ENCODE data around the gene GDF10. TPM values are rescaled to one million over a fixed set of nuclear protein-coding genes. Genes with fewer than 3 reads are reported as not detected.
A peak's percentile ranks its signal among the peaks of the same experiment; 100 is the strongest.

Gene GDF10
- total and polyA plus RNA-seq, 2 donors (not counting 1 experiment from before 2014, with no cell fraction given), result not detected

DNA sequence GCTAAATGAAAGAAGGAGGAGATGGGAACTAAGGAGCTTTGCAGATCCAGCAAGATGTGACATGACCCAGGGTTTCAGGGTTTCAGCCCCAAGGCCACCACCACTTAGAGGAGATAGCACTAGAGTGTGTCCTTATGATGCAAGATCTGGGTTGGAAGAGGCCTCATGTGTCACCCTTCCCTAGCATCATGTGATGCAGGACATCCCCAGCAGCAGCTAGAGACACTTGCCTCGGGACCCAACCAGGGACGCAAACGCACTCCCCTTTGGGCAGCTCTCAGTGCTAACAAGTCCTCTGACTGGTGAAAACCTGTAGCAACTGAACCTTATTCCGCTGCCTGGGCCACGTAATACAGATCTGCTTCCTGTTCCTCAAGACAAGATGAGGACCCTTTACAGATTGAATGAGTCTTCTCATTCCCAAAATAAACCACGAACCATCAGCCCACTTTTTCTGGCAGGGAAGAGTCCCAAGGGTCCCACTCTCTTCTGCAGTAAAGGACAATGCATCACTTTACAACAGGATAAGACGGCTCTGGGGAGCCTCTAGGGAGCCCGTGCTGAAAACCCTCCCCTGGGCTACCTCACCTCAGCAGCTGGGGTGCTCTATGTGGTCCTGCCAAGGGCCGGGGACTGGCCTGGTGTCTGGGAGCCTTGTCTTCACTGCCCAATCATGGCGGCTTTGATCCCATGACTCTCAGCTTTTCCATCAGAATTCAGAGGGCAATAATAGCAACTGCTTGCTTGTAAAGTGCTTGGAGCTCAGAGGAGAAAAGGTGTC, 44.8 kb upstream of the GDF10 start:
- Histone ChIP-seq H3K4me2 (replicated peaks; ENCODE audit: low read depth, low read length, poor library complexity, severe bottlenecking) (no peak overlapping the region), H3K27me3 (replicated peaks in 1 of 4; ENCODE audit: control extremely low read depth in 1 of 4, control insufficient read depth in 3 of 4, insufficient read depth in 4 of 4, low read length in 3 of 4) (no peaks in the 10 kb centered on the region), H3K27ac (ENCODE audit: low read length in 2 of 2) (no peak overlapping the region), H3K36me3 (replicated peaks in 1 of 2; ENCODE audit: control extremely low read depth in 1 of 2, control insufficient read depth in 1 of 2, extremely low read depth in 1 of 2, insufficient read depth in 2 of 2, low read length in 1 of 2) (no peaks in the 10 kb centered on the region), H3K4me3 (ENCODE audit: control extremely low read depth in 1 of 5, extremely low read depth in 1 of 5, insufficient read depth in 1 of 5, low read depth in 2 of 5, low read length in 4 of 5) (no peak overlapping the region), H3K4me1 (ENCODE audit: control insufficient read depth in 2 of 2, insufficient read depth in 2 of 2, low read length in 2 of 2) (peaks cover 35 to 44% of the 10 kb centered on the region in 2 donors), H2AFZ (ENCODE audit: insufficient read depth, low read depth, low read length, poor library complexity, severe bottlenecking) (peak overlapping the region; percentile 55), H3K9me3 (ENCODE audit: control extremely low read depth in 1 of 3, control insufficient read depth in 2 of 3, insufficient read depth in 1 of 3, low read length in 2 of 3) (peaks cover 0 to 3% (median 0%) of the 10 kb centered on the region in 3 donors), H3K79me2 (ENCODE audit: control insufficient read depth, insufficient read depth, low read length) (no peaks in the 10 kb centered on the region), H4K20me1 (ENCODE audit: control insufficient read depth, insufficient read depth, low read length, poor library complexity, severe bottlenecking) (no peaks in the 10 kb centered on the region), H3K9ac (ENCODE audit: low read length) (no peak overlapping the region)
- POLR2A ChIA-PET, result no interaction called here
- Mint-ChIP-seq H3K4me3 (no peak overlapping the region), H3K9me3 (ENCODE audit: insufficient read depth) (no peaks in the 10 kb centered on the region), H3K27me3 (no peaks in the 10 kb centered on the region), H3K4me1 (peaks cover 48% of the 10 kb centered on the region), H3K27ac (no peak overlapping the region)
- CTCF ChIA-PET, result interaction anchor here (1.0 kb wide), 1 partner anchor 8 kb away, joined by 3 read pairs; no protein-coding TSS in a partner anchor
- intact Hi-C loops (cut with micrococcal nuclease), result no loop called here
- no peak for TF ChIP-seq EZH2 (IDR thresholded peaks at IDR 0.05; ENCODE audit: borderline replicate concordance, insufficient read depth, low read depth, low read length, poor library complexity, severe bottlenecking)
- TF ChIP-seq, protein P1, sequence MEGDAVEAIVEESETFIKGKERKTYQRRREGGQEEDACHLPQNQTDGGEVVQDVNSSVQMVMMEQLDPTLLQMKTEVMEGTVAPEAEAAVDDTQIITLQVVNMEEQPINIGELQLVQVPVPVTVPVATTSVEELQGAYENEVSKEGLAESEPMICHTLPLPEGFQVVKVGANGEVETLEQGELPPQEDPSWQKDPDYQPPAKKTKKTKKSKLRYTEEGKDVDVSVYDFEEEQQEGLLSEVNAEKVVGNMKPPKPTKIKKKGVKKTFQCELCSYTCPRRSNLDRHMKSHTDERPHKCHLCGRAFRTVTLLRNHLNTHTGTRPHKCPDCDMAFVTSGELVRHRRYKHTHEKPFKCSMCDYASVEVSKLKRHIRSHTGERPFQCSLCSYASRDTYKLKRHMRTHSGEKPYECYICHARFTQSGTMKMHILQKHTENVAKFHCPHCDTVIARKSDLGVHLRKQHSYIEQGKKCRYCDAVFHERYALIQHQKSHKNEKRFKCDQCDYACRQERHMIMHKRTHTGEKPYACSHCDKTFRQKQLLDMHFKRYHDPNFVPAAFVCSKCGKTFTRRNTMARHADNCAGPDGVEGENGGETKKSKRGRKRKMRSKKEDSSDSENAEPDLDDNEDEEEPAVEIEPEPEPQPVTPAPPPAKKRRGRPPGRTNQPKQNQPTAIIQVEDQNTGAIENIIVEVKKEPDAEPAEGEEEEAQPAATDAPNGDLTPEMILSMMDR (IDR thresholded peaks at IDR 0.05), result no peak
- 48% methylated on average over 10 of the region's 10 CpGs for WGBS (ENCODE audit: insufficient coverage)
- peak; percentile 19 for DNase-seq
- ATAC-seq (ENCODE audit: low read depth), result no peak

DNA sequence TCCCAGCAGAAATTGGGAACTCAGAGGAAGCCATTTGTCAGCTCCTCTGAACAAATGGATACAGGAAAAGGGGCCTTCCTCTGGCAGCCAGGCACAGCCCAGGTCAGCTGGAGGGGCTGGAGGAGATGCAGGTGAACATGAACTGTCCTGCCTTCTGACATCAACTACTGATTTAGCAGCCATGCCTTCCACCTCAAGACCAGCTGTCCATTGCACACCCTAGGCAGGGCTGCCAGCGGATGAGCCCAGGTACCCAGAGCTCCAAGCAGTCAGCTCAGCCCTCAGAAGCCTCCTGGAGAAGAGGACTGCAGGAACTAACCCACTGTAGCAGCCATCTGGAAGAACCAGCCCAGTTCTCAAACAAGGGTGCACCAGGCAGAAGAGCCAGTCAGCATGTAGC, 44.1 kb upstream of the GDF10 start:
- DNase-seq, result no peak
- Histone ChIP-seq H3K9me3 (ENCODE audit: control extremely low read depth in 1 of 3, control insufficient read depth in 2 of 3, insufficient read depth in 1 of 3, low read length in 2 of 3) (peaks cover 0 to 3% (median 0%) of the 10 kb centered on the region in 3 donors), H3K27ac (ENCODE audit: low read length in 2 of 2) (no peak overlapping the region), H4K20me1 (ENCODE audit: control insufficient read depth, insufficient read depth, low read length, poor library complexity, severe bottlenecking) (no peaks in the 10 kb centered on the region), H3K4me2 (replicated peaks; ENCODE audit: low read depth, low read length, poor library complexity, severe bottlenecking) (no peak overlapping the region), H3K9ac (ENCODE audit: low read length) (no peak overlapping the region), H3K4me3 (ENCODE audit: control extremely low read depth in 1 of 5, extremely low read depth in 1 of 5, insufficient read depth in 1 of 5, low read depth in 2 of 5, low read length in 4 of 5) (no peak overlapping the region), H3K4me1 (ENCODE audit: control insufficient read depth in 2 of 2, insufficient read depth in 2 of 2, low read length in 2 of 2) (peaks cover 42 to 51% of the 10 kb centered on the region in 2 donors), H3K36me3 (replicated peaks in 1 of 2; ENCODE audit: control extremely low read depth in 1 of 2, control insufficient read depth in 1 of 2, extremely low read depth in 1 of 2, insufficient read depth in 2 of 2, low read length in 1 of 2) (no peaks in the 10 kb centered on the region), H2AFZ (ENCODE audit: insufficient read depth, low read depth, low read length, poor library complexity, severe bottlenecking) (no peak overlapping the region), H3K79me2 (ENCODE audit: control insufficient read depth, insufficient read depth, low read length) (no peaks in the 10 kb centered on the region), H3K27me3 (replicated peaks in 1 of 4; ENCODE audit: control extremely low read depth in 1 of 4, control insufficient read depth in 3 of 4, insufficient read depth in 4 of 4, low read length in 3 of 4) (no peaks in the 10 kb centered on the region)
- no peaks in the 10 kb centered on the region for H3K9me3 Mint-ChIP-seq (ENCODE audit: insufficient read depth)
- no peaks in the 10 kb centered on the region for H3K27me3 Mint-ChIP-seq
- POLR2A ChIA-PET, result no interaction called here
- no peak overlapping the region for H3K4me3 Mint-ChIP-seq
- H3K4me1 Mint-ChIP-seq, result peaks cover 54% of the 10 kb centered on the region
- intact Hi-C loops (cut with micrococcal nuclease), result no loop called here
- H3K27ac Mint-ChIP-seq, result no peak overlapping the region
- TF ChIP-seq EZH2 (IDR thresholded peaks at IDR 0.05; ENCODE audit: borderline replicate concordance, insufficient read depth, low read depth, low read length, poor library complexity, severe bottlenecking), result no peak
- TF ChIP-seq, protein P1 (IDR thresholded peaks at IDR 0.05), result no peak
- 92% methylated on average over 1 of the region's 1 CpG for WGBS (ENCODE audit: insufficient coverage)
- CTCF ChIA-PET, result no interaction called here
- no peak for ATAC-seq (ENCODE audit: low read depth)
